ENCODE measurements around the gene RHOB. TPM values are rescaled to one million over a fixed set of nuclear protein-coding genes. Genes with fewer than 3 reads are reported as not detected.
A peak's percentile ranks its signal among the peaks of the same experiment; 100 is the strongest.

The RHOB gene
- total RNA-seq, 1 donor from 2014 or later: 191 TPM

DNA sequence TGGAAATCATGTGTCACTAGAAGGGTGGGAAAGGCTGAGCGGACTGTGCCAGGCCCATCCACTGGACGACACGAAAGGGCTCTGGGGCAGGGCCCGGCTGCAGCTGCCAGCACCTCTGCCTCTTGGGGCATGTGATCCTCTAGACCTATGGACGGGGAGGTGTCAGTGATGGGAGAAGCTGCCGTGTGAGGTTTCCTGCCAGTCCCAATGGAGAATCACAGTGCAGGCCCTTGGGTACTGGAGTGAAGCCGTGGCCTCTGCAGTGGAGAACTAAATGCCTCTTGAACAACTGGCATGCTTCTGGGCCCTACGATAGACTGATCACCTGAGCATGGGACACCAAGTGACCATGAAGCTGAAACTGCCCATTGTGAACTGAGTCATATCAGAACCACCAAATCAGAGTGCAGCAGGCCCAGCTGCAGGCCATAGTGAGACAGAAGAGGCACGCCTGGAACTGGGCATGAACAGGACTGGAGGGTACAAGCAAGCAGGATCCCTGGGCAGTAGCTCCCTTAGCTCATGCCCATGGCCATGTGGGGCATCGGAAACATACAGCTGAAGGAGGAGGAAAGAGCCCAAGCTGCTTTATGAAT is 18.8 kb upstream of the RHOB start:
- no peak overlapping the region for H3K4me3 ChIP-seq
- H3K4me1 ChIP-seq: peaks cover 30% of the 10 kb centered on the region
- ATAC-seq (no peak), DNase-seq (no peak)
- H3K36me3 ChIP-seq: no peaks in the 10 kb centered on the region
- TF ChIP-seq, protein P1, sequence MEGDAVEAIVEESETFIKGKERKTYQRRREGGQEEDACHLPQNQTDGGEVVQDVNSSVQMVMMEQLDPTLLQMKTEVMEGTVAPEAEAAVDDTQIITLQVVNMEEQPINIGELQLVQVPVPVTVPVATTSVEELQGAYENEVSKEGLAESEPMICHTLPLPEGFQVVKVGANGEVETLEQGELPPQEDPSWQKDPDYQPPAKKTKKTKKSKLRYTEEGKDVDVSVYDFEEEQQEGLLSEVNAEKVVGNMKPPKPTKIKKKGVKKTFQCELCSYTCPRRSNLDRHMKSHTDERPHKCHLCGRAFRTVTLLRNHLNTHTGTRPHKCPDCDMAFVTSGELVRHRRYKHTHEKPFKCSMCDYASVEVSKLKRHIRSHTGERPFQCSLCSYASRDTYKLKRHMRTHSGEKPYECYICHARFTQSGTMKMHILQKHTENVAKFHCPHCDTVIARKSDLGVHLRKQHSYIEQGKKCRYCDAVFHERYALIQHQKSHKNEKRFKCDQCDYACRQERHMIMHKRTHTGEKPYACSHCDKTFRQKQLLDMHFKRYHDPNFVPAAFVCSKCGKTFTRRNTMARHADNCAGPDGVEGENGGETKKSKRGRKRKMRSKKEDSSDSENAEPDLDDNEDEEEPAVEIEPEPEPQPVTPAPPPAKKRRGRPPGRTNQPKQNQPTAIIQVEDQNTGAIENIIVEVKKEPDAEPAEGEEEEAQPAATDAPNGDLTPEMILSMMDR (IDR thresholded peaks at IDR 0.05): no peak
- no peak overlapping the region for H3K27ac ChIP-seq
- intact Hi-C loops (cut with DNase I): no loop called here
- no peaks in the 10 kb centered on the region for H3K9me3 ChIP-seq
- no peaks in the 10 kb centered on the region for H3K27me3 ChIP-seq

DNA sequence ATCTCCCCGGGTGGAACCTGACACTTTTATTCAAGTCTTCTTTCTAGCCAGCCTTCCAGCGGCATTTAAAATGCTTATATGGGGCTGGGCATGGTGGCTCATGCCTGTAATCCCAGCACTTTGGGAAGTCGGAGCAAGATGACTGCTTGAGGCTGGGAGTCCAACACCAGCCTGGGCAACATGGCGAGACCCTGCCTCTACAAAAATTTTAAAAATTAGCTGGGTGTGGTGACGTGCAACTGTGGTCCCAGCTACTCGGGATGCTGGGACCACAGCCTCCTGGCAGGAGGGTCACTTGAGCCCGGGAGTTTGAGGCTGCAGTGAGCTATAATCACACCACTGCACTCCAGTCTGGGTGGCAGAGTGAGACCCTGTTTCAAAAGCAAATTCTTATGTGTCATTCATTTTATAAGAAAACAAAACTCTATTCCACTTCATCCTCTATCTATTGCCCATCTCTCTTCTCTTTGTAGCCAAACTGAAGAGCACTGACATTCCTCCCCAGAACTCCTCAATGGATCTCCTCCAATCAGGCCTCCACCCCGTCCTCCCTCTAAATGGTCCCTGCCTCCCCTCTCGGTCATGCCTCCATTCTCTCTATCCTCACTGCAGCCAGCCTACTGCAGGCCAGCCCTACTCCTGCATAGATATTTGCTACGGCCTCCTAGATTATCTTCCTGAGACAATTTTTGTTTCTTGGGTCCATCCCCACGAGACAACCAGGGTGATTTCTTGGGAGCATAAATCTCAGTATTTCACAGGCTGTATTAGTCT is 18.0 kb upstream of the RHOB start:
- ATAC-seq: no peak
- intact Hi-C loops (cut with DNase I): no loop called here
- Histone ChIP-seq H3K4me1 (peaks cover 21% of the 10 kb centered on the region), H3K4me3 (no peak overlapping the region), H3K9me3 (no peaks in the 10 kb centered on the region), H3K27ac (peak overlapping the region; percentile 45), H3K36me3 (no peaks in the 10 kb centered on the region), H3K27me3 (no peaks in the 10 kb centered on the region)
- TF ChIP-seq, protein P1 (IDR thresholded peaks at IDR 0.05): no peak
- DNase-seq: no peak

GRCh38 chr2:20429528-20429927 is 17.3 kb upstream of the RHOB start:
- H3K27ac ChIP-seq: peak overlapping the region; percentile 45
- DNase-seq: no peak

GRCh38 chr2:20430035-20430434 is 16.8 kb upstream of the RHOB start:
- Histone ChIP-seq H3K4me1 (peaks cover 10% of the 10 kb centered on the region), H3K27ac (peak overlapping the region; percentile 11), H3K4me3 (no peak overlapping the region), H3K9me3 (no peaks in the 10 kb centered on the region), H3K36me3 (no peaks in the 10 kb centered on the region), H3K27me3 (no peaks in the 10 kb centered on the region)
- ATAC-seq: no peak
- intact Hi-C loops (cut with DNase I): no loop called here
- DNase-seq: no peak
- TF ChIP-seq, protein P1 (IDR thresholded peaks at IDR 0.05): no peak

More at GRCh38 chr2:20429528-20429927, 17.3 kb upstream of the RHOB start:
- TF ChIP-seq, protein P1 (IDR thresholded peaks at IDR 0.05): no peak
- peak; percentile 78 for ATAC-seq
- no peak overlapping the region for H3K4me3 ChIP-seq
- H3K27me3 ChIP-seq: no peaks in the 10 kb centered on the region
- intact Hi-C loops (cut with DNase I): no loop called here
- H3K36me3 ChIP-seq: no peaks in the 10 kb centered on the region
- H3K9me3 ChIP-seq: no peaks in the 10 kb centered on the region
- H3K4me1 ChIP-seq: peaks cover 15% of the 10 kb centered on the region

DNA sequence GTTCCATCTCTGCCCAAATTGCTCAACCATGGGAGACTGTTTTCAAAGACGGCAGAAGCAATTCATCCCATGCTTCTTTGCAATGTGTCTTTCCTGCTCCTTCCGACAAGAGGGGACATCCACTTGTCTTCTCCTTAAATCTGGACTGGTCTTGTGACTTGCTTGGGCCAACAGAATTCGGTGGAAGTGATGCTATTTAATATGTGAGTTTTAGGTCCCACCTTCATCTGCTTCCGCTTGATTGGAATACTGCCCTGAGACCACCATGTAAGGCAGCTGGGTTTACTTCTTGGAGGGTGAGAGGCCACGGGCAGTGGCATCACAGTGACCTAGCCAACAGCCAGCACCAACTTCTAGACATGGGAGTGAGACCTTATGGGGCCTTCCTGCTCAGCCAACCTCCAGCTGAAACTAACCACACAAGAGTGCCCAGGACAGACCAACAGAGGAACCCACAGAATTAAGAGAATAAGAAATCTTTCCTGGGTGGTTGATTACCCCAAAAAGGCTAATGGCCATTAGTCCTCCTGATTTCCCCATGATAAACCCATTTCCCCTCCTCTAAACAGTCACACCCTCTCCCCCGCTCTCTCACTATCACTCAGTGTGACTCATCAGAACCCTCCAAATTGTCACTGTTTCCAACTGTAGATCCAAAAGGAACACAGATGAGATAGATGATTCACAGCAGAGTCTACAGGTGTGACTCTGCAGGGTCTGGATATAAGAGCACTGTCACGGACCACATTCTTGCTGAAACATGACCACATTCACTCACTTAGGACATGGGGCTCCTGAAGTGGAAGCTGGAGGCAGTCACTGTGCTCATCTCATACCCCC is 16.2 kb upstream of the RHOB start:
- Histone ChIP-seq H3K4me1 (peaks cover 5% of the 10 kb centered on the region), H3K4me3 (no peak overlapping the region)
- no peak for DNase-seq

More for the DNA sequence above, 16.2 kb upstream of the RHOB start:
- intact Hi-C loops (cut with DNase I): no loop called here
- Histone ChIP-seq H3K27ac (no peak overlapping the region), H3K36me3 (no peaks in the 10 kb centered on the region), H3K9me3 (no peaks in the 10 kb centered on the region), H3K27me3 (no peaks in the 10 kb centered on the region)
- TF ChIP-seq, protein P1 (IDR thresholded peaks at IDR 0.05): no peak
- no peak for ATAC-seq

Data from upper lobe of right lung (tissue), 1 donor.